ENCODE results near the gene TRIO.

- TF ChIP-seq GABPA (IDR thresholded peaks at IDR 0.05; ENCODE audit: borderline replicate concordance, insufficient read depth, low read length) (no peak), CREB1 (IDR thresholded peaks at IDR 0.05) (no peak), CEBPB (IDR thresholded peaks at IDR 0.05; ENCODE audit: low read depth, low read length) (no peak), CTCF (IDR thresholded peaks at IDR 0.05; ENCODE audit: control extremely low read depth in 1 of 3, insufficient read depth in 1 of 3, low read depth in 1 of 3, low read length in 3 of 3) (no peak), EP300 (IDR thresholded peaks at IDR 0.05; ENCODE audit: borderline replicate concordance in 1 of 2, low read depth in 2 of 2, low read length in 2 of 2) (no peak), SUZ12 (IDR thresholded peaks at IDR 0.05; ENCODE audit: low read length) (no peak), ATF3 (IDR thresholded peaks at IDR 0.05; ENCODE audit: insufficient read depth, low read depth, low read length) (no peak), RBBP5 (IDR thresholded peaks at IDR 0.05; ENCODE audit: borderline replicate concordance, low read depth, low read length) (no peak), SIN3A (conservative IDR thresholded peaks at IDR 0.05 in 1 of 2, IDR thresholded peaks at IDR 0.05 in 1 of 2; ENCODE audit: low read depth in 1 of 2, low read length in 2 of 2) (no peak), POLR2AphosphoS5 (IDR thresholded peaks at IDR 0.05; ENCODE audit: low read depth, low read length) (no peak), RAD21 (IDR thresholded peaks at IDR 0.05 in 1 of 2, conservative IDR thresholded peaks at IDR 0.05 in 1 of 2; ENCODE audit: low read depth in 2 of 2, low read length in 2 of 2) (no peak), TAF1 (IDR thresholded peaks at IDR 0.05; ENCODE audit: low read depth, low read length) (no peak), EZH2 (IDR thresholded peaks at IDR 0.05; ENCODE audit: low read depth, low read length, severe bottlenecking) (no peak), ASH2L (IDR thresholded peaks at IDR 0.05; ENCODE audit: low read length) (no peak)
Measured at GRCh38 chr5:14443671-14444093, 300.5 kb downstream of the TRIO start.
